Endothelial cell (in vitro differentiated cells): Measurements from ENCODE around the gene CHRNA4. TPM values are rescaled to one million over a fixed set of nuclear protein-coding genes. Genes with fewer than 3 reads are reported as not detected.

Experiments
- DNase-seq: peaks from one replicate; pipeline ENCODE4 v3.0.0; 2021; ENCODE audit warnings: low spot score
- H3K27ac Mint-ChIP-seq: one replicate; pipeline ENCODE4 v1.8.0; 2021; ENCODE audit warnings: mixed read lengths, inconsistent platforms; ENCODE audit not compliant: unreplicated experiment
- H3K27me3 Mint-ChIP-seq: one replicate; pipeline ENCODE4 v1.8.0; 2021; ENCODE audit warnings: mild to moderate bottlenecking, moderate library complexity, mixed read lengths, inconsistent platforms; ENCODE audit not compliant: unreplicated experiment
- H3K36me3 Mint-ChIP-seq: one replicate; pipeline ENCODE4 v1.8.0; 2021; ENCODE audit warnings: mild to moderate bottlenecking, low read depth, mixed read lengths, inconsistent platforms; ENCODE audit not compliant: unreplicated experiment
- H3K4me1 Mint-ChIP-seq: one replicate; pipeline ENCODE4 v1.8.0; 2021; ENCODE audit warnings: mild to moderate bottlenecking, mixed read lengths, inconsistent platforms; ENCODE audit not compliant: unreplicated experiment
- H3K4me3 Mint-ChIP-seq: one replicate; pipeline ENCODE4 v1.8.0; 2021; ENCODE audit warnings: mild to moderate bottlenecking, mixed read lengths, inconsistent platforms; ENCODE audit not compliant: unreplicated experiment
- H3K9me3 Mint-ChIP-seq: one replicate; pipeline ENCODE4 v1.8.0; 2021; ENCODE audit warnings: mixed read lengths, inconsistent platforms; ENCODE audit not compliant: unreplicated experiment
- total RNA-seq: library from RNA; stranded (reverse); fragmentation: NEBNext Ultra II Directional; extraction: Animal tissue kit (Norgen Biotek cat#: 25700); gene quantifications from one replicate; pipeline ENCODE4 v1.2.1, GENCODE V29; 2021; ENCODE audit not compliant: unreplicated experiment
- TF ChIP-seq, protein P1 (sequence below): fragments of 200-600 bp; sonication (generic); IDR thresholded peaks from one replicate; pipeline ENCODE4 v1.5.0; 2021; ENCODE audit warnings: antibody characterized with exemption; ENCODE audit not compliant: unreplicated experiment

CHRNA4 gene
- total RNA-seq, 1 donor from 2014 or later, result 2.6 TPM

- H3K36me3 Mint-ChIP-seq, result peaks cover 4% of the 10 kb centered on the region
Observed at GRCh38 chr20:63386491-63386890, 25.3 kb upstream of the CHRNA4 start.

DNA sequence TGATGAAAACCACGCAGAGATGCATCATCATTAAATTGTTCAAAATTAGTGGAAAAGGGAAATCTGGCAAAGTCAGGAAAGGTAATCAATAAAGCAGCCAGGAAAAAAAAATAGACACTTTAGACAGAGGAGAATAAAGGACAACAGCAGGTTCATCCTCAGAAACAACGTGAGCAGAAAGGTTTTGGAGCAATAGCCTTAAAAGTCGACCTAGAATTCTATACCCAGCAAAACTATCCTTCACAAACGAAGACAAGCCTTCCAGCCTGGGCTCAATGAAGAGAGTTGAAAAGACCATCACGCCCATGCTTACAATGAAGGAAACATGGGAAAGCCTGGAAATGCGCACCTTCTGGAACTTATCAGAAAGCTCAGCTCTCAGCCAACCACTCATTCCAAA is 24.7 kb upstream of the CHRNA4 start:
- Mint-ChIP-seq H3K27ac (no peak overlapping the region), H3K36me3 (peaks cover 4% of the 10 kb centered on the region), H3K4me1 (peaks cover 3% of the 10 kb centered on the region), H3K27me3 (peaks cover 5% of the 10 kb centered on the region), H3K4me3 (peak overlapping the region; percentile 6), H3K9me3 (peaks cover 18% of the 10 kb centered on the region)
- no peak for DNase-seq
- TF ChIP-seq, protein P1, sequence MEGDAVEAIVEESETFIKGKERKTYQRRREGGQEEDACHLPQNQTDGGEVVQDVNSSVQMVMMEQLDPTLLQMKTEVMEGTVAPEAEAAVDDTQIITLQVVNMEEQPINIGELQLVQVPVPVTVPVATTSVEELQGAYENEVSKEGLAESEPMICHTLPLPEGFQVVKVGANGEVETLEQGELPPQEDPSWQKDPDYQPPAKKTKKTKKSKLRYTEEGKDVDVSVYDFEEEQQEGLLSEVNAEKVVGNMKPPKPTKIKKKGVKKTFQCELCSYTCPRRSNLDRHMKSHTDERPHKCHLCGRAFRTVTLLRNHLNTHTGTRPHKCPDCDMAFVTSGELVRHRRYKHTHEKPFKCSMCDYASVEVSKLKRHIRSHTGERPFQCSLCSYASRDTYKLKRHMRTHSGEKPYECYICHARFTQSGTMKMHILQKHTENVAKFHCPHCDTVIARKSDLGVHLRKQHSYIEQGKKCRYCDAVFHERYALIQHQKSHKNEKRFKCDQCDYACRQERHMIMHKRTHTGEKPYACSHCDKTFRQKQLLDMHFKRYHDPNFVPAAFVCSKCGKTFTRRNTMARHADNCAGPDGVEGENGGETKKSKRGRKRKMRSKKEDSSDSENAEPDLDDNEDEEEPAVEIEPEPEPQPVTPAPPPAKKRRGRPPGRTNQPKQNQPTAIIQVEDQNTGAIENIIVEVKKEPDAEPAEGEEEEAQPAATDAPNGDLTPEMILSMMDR, result no peak

More at GRCh38 chr20:63386491-63386890, 25.3 kb upstream of the CHRNA4 start:
- Mint-ChIP-seq H3K4me3 (no peak overlapping the region), H3K4me1 (peaks cover 3% of the 10 kb centered on the region), H3K27ac (no peak overlapping the region), H3K9me3 (peaks cover 23% of the 10 kb centered on the region), H3K27me3 (peaks cover 8% of the 10 kb centered on the region)
- TF ChIP-seq, protein P1, result no peak
- DNase-seq, result no peak

GRCh38 chr20:63384336-63384735 is 23.2 kb upstream of the CHRNA4 start:
- peaks cover 4% of the 10 kb centered on the region for H3K36me3 Mint-ChIP-seq

DNA sequence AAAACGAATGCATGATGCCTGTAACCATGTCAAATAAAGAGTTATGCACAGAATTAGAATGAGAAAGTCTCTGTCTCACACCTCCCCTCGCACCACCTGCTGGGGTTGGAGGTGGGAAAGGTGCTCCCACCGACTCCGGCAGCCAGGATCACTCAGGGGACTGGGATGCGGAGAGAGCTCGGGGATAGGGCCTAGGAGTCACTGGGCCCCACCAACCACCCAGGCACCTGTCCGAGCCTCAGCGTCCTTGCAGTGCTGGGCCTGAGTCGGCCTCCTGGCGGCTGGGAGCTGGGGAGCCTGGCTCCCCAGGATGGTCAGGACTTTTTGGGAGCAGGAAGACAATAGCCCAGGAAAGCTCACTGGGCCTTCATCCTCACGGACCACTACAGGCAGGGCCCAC is 22.4 kb upstream of the CHRNA4 start:
- Mint-ChIP-seq H3K27ac (no peak overlapping the region), H3K9me3 (peaks cover 18% of the 10 kb centered on the region), H3K36me3 (peaks cover 4% of the 10 kb centered on the region), H3K4me3 (no peak overlapping the region), H3K4me1 (peaks cover 3% of the 10 kb centered on the region), H3K27me3 (peaks cover 4% of the 10 kb centered on the region)
- TF ChIP-seq, protein P1, result no peak
- DNase-seq, result no peak

More at GRCh38 chr20:63384336-63384735, 23.2 kb upstream of the CHRNA4 start:
- TF ChIP-seq, protein P1, result no peak
- Mint-ChIP-seq H3K4me1 (peaks cover 3% of the 10 kb centered on the region), H3K27ac (no peak overlapping the region), H3K4me3 (no peak overlapping the region), H3K27me3 (peaks cover 4% of the 10 kb centered on the region), H3K9me3 (peaks cover 18% of the 10 kb centered on the region)
- DNase-seq, result no peak

DNA sequence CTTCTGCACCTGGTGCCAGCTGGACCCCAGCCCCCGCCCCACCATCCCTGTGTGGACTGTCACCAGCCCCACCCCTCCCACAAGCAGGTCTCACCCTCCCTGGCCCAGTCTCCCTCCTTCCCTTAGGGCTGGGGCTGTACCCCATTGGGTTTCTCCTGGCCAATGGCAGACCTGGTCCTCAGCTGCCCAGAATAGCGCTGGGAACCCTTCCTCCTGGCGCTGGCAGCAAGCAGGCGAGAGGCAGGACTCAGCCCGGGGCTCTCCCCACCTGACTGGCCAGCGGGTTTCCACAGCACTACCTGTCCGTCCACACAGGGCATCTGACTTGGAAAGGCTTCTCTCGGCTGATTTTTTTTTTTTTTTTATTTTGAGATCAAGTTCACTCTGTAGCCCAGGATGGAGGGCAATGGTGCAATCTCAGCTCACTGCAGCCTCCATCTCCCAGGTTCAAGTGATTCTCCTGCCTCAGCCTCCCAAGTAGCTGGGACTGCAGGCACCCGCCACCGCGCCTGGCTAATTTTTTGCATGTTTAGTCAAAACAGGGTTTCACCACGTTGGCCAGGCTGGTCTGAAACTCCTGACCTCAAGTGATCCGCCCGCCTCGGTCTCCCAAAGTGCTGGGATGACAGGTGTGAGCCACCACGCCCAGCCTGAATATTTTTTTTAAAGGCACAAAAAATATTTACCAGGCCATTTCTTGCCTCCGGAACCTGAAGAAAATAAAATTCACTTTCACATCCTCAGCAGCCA is 21.6 kb upstream of the CHRNA4 start:
- Mint-ChIP-seq H3K36me3 (peaks cover 4% of the 10 kb centered on the region), H3K4me1 (no peaks in the 10 kb centered on the region), H3K9me3 (peaks cover 18% of the 10 kb centered on the region), H3K27me3 (peaks cover 9% of the 10 kb centered on the region), H3K27ac (no peak overlapping the region), H3K4me3 (no peak overlapping the region)
- DNase-seq, result no peak
- TF ChIP-seq, protein P1, result no peak
